Stimulated activated CD4-positive, alpha-beta T cell treated with anti-CD3 and anti-CD28 coated beads, Interleukin-1b, Interleukin-23, amount 100 ng/mL, for 1 hour (primary cell): ENCODE results near the gene RNF187.
A peak's percentile ranks its signal among the peaks of the same experiment; 100 is the strongest.
"Not testable (repeated sequence)": the region's sequence is repeated elsewhere in the genome, so short reads cannot be mapped to it uniquely, and the experiment has no call there.

Experiments
- DNase-seq, 2 donors: peaks; one replicate each; pipeline ENCODE4 v3.0.0-alpha.2; 2020; ENCODE audit warnings: low read depth in 2 of 2

The RNF187 gene

GRCh38 chr1:228488125-228488817 lies 1.1 kb downstream of the RNF187 start:
- DNase-seq, result no peak

- DNase-seq, result no peak
Measured at GRCh38 chr1:228488818-228489674, 1.9 kb downstream of the RNF187 start.

- no peak for DNase-seq
Measured at GRCh38 chr1:228490120-228491078, 3.2 kb downstream of the RNF187 start.

- no peak for DNase-seq
Measured at GRCh38 chr1:228493141-228494043, 6.2 kb downstream of the RNF187 start.

- no peak for DNase-seq
Measured at GRCh38 chr1:228494044-228494353, 6.8 kb downstream of the RNF187 start.

GRCh38 chr1:228494391-228494790 lies 7.2 kb downstream of the RNF187 start:
- no peak for DNase-seq

GRCh38 chr1:228494970-228495853 lies 8.0 kb downstream of the RNF187 start:
- no peak for DNase-seq

- DNase-seq, result no peak
Measured at GRCh38 chr1:228496084-228496483, 8.9 kb downstream of the RNF187 start.

- no peak for DNase-seq
Measured at GRCh38 chr1:228496494-228496893, 9.3 kb downstream of the RNF187 start.

- no peak for DNase-seq
Measured at GRCh38 chr1:228497206-228497605, 10.0 kb downstream of the RNF187 start.

- DNase-seq, result no peak
Measured at GRCh38 chr1:228497817-228498216, 10.6 kb downstream of the RNF187 start.

- DNase-seq, result no peak
Measured at GRCh38 chr1:228500143-228500734, 13.1 kb downstream of the RNF187 start.

- peak; percentile 68 to 83 for DNase-seq
Measured at GRCh38 chr1:228500901-228501871, 14.0 kb downstream of the RNF187 start.

GRCh38 chr1:228502522-228502921 lies 15.3 kb downstream of the RNF187 start:
- no peak for DNase-seq

GRCh38 chr1:228505944-228506343 lies 18.8 kb downstream of the RNF187 start:
- DNase-seq, result not testable (repeated sequence)

- DNase-seq, result no peak
Measured at GRCh38 chr1:228507961-228508652, 20.9 kb downstream of the RNF187 start.

GRCh38 chr1:228508840-228509415 lies 21.7 kb downstream of the RNF187 start:
- no peak for DNase-seq
